ENCODE results near the gene GPR39.

The GPR39 gene

GRCh38 chr2:132681766-132682165 lies 265.2 kb downstream of the GPR39 start:
- no peak for DNase-seq

GRCh38 chr2:132690664-132691303 lies 274.2 kb downstream of the GPR39 start:
- no peak for DNase-seq

GRCh38 chr2:132691556-132691955 lies 275.0 kb downstream of the GPR39 start:
- no peak for DNase-seq

- DNase-seq: no peak
Measured at GRCh38 chr2:132692816-132693215, 276.2 kb downstream of the GPR39 start.
